ENCODE data around the gene LRRC3.
"Not testable (repeated sequence)": the region's sequence is repeated elsewhere in the genome, so short reads cannot be mapped to it uniquely, and the experiment has no call there.

LRRC3 gene

DNA sequence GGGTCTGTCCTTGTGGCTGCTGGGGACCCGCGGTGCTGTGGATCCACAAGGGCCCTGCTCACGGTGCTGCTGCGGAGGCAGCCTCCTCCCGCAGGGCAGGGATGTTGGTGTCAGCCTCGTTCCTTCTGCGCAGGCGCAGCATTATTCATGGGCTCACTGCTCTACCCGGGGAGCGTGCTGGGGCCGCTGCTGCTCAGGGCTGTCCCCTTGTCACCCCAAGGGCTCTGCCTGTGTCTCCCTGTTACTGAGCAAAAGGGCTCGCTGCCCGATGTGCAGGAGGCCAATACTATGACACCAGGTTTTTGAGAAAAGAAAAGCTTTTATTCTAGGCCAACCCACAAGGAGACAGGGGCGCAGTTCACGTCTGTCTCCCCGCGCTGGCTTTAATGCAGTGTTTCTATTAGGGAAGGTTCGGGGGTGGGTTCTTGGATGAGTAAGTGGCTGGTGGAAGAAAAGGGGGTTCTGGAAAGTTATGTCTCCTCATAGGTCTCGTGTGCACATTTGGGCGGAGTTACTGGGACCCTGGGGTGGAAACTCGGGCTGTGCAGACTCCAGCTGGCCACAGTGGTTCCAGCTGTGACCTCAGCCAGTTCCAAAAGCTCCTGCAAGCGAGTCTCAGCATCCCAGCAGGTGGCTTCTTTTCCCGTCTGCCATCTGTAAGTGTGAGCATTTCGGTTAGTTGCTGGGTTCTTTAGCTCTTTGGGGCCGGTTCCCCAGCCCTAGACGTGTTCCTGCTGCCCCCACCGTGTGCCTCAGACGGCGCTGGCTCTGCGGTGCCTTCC lies 40.8 kb upstream of the LRRC3 start:
- TF ChIP-seq, protein P1, sequence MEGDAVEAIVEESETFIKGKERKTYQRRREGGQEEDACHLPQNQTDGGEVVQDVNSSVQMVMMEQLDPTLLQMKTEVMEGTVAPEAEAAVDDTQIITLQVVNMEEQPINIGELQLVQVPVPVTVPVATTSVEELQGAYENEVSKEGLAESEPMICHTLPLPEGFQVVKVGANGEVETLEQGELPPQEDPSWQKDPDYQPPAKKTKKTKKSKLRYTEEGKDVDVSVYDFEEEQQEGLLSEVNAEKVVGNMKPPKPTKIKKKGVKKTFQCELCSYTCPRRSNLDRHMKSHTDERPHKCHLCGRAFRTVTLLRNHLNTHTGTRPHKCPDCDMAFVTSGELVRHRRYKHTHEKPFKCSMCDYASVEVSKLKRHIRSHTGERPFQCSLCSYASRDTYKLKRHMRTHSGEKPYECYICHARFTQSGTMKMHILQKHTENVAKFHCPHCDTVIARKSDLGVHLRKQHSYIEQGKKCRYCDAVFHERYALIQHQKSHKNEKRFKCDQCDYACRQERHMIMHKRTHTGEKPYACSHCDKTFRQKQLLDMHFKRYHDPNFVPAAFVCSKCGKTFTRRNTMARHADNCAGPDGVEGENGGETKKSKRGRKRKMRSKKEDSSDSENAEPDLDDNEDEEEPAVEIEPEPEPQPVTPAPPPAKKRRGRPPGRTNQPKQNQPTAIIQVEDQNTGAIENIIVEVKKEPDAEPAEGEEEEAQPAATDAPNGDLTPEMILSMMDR (conservative IDR thresholded peaks at IDR 0.05): no peak

DNA sequence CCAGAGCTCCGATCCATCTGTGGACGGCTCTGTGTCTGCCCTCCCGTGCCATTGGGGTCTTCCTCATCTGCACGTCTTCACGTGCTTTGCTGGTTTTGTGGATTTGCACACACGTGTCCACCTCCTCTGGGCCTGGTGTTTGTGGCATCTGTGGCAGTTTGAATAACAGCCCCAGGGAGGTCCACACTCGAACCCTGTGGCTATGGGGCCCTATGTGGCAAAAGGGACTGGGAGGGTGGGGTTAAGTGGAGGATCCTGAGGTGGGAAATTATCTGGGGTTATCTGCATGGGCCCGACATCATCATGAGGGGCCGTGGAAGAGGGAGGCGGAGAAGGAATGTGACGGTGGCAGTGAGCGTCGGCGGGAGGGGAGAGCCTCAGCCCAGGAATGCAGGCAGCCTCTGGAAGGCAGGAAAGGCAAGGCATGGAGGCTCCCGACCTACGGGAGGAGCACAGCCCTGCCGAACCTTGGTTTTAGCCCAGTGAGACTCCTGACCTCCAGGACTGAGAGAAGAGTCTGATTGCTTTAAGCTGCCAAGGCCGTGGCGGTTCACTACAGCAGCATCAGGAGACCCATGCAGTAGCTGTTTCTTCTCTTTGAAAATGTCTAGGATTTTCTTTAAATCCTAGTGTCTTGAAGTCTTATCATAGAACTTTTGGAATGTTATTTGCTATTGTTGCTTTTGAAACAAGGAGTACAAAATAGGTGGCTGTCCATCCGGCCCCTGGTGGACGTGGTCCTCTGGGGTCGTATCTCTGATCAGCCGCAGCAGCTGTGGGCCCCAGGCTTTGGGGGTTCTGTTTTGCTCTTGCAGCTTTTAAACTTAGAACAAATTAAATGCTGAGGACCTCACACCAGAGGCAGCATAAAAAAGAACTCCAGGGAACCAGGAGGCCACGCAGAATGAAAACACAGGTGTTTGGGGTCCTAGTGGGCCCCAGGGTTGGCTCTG lies 40.0 kb upstream of the LRRC3 start:
- H3K27ac ChIP-seq: no peak overlapping the region
- TF ChIP-seq, protein P1 (conservative IDR thresholded peaks at IDR 0.05): no peak

More for the DNA sequence above, 40.8 kb upstream of the LRRC3 start:
- H3K27ac ChIP-seq: no peak overlapping the region

DNA sequence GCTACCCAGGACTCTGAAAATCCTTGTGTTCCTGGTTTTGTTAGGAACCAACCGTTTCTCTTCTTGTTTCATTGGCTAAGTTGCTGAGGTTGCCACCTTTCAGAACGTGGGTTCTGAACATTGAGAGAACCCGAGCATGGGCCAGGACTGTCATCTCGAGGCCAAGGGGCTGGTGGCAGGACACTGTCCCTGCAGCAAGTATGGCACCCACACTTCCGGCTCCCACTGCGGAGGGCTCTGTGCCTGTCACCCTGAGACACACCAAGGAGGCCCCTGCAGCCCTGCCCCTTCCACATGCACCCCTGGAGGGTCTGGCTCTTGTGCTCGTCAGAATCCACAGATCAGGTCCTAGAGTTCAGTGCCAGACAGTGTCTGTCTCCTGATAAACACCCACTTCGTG lies 39.1 kb upstream of the LRRC3 start:
- TF ChIP-seq, protein P1 (conservative IDR thresholded peaks at IDR 0.05): no peak
- no peak overlapping the region for H3K27ac ChIP-seq

DNA sequence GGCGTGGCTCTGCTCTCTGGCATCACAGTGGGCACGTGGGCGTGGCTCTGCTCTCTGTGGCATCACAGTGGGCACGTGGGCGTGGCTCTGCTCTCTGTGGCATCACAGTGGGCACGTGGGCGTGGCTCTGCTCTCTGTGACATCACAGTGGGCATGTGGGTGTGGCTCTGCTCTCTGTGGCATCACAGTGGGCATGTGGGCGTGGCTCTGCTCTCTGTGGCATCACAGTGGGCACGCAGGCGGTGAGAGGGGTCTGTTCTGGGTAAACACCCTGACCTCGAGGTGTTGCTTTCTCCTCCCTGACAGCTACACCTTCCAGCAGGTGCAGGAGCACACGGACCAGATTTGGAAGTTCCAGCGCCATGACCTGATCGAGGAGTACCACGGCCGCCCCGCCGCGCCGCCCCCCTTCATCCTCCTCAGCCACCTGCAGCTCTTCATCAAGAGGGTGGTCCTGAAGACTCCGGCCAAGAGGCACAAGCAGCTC lies 37.6 kb upstream of the LRRC3 start:
- H3K27ac ChIP-seq: not testable (repeated sequence)

DNA sequence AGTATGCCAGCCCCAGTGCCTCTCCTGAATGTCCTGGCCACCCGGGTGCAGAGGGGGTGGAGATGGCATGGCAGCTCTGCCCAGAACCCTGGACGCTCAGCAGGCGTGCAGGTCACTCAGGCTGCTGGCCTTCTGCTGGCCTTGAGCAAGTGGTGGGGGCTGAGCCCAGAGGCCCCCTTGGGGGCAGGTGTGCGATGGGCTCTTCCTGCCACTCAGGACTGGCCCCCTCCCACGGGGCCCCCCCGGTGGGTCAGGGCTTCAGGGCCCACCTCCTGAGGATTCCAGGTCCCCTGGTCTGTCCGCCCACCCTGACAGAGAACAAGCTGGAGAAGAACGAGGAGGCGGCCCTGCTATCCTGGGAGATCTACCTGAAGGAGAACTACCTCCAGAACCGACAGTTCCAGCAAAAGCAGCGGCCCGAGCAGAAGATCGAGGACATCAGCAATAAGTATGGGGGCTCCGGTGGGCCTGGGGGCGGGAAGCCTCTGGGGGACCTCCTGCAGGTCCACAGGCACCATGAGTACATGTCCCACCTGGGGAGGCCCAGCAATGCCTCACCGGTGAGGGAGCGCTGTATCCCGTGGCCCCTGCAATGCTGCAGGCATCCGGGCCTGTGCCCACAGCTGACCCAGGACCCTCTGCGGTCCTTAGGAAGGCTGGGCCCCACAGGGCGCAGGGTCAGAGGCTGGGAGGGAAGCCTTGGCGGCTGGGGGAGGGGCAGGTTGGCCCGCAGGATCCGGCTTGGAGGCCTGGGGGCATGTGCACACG lies 37.0 kb upstream of the LRRC3 start:
- TF ChIP-seq, protein P1 (conservative IDR thresholded peaks at IDR 0.05): no peak
- H3K27ac ChIP-seq: no peak overlapping the region

DNA sequence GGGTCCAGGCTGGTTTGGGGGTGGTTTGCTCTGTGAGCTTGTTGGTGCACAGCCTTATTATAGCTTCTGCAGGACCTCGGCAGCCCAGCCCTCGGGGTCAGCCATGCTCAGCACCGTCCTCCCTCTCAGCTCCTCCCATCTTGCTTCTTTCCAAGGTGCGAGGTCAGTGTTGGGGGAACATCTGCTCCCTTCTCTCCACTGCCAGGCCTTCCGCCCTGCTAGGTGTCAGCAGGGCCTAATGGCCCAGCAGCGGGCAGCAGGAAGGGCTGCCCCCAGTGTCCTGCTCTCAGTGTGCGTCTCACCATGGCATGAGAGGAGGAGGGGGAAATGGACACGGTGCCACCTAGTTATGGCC lies 36.5 kb upstream of the LRRC3 start:
- TF ChIP-seq, protein P1 (conservative IDR thresholded peaks at IDR 0.05): no peak

DNA sequence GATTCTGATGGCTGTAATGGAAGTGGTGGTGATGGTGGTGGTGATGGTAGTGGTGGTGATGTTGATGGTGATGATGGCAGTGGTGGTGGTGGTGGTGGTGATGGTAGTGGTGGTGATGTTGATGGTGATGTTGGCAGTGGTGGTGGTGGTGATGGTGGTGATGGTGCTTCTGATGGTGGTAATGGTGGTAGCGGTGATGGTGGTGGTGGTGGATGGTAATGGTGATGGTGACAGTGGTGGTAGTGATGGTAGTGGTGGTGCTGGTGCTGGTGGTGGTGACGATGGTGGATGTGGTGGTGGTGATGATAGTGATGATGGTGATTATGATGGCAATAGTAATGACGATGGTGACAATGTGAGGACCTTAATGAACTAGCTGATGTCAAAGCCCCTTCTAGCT lies 35.6 kb upstream of the LRRC3 start:
- TF ChIP-seq, protein P1 (conservative IDR thresholded peaks at IDR 0.05): no peak
- no peak overlapping the region for H3K27ac ChIP-seq

More for the DNA sequence above, 36.5 kb upstream of the LRRC3 start:
- H3K27ac ChIP-seq: no peak overlapping the region
